GM19463 (cell line): ENCODE results near the gene NEK10.
A peak's percentile ranks its signal among the peaks of the same experiment; 100 is the strongest.
"Not testable (repeated sequence)": the region's sequence is repeated elsewhere in the genome, so short reads cannot be mapped to it uniquely, and the experiment has no call there.

Experiments used
- ATAC-seq: cut with Tn5 transposase; IDR thresholded peaks from one replicate; pipeline ENCODE4 v1.9.1; 2021; ENCODE audit warnings: mild to moderate bottlenecking, moderate library complexity; ENCODE audit not compliant: unreplicated experiment

The NEK10 gene

DNA sequence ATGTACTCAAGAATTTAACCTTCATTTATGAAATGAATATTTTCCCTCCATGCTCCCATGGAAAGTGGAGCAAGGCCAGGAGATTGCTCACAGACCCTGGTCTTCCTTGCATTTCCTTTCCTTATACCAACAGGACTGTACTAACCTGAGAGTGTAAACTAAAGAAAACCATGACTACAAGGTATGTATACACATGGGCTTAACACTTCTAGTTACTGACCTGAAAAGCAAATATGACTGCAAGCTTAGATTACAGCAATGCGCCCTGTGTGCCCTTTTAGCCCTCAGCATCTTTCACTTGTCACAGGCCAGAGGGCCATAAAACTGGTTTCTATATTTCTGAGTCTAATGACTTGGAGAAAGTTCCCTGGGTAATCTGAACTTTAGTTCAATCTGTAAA is 52.1 kb downstream of the NEK10 start:
- no peak for ATAC-seq

DNA sequence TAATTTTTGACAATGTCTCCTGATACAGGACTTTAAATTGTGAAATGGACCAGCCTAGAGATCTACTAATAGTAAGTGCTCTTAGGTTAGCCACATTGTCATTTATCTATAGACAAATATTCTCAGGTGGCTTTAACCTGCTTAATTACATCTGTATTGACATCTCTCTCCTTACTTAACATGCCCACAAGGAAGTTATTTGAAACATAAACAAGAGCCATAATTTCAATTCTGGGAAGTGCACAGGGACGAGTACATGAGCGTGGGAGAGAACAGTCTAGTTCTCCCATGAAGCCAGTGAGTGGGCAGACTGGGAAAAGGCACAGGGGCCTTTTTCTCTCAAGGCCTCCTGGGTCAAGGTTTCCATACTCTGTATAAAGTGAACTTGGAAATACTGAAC is 54.2 kb downstream of the NEK10 start:
- no peak for ATAC-seq

DNA sequence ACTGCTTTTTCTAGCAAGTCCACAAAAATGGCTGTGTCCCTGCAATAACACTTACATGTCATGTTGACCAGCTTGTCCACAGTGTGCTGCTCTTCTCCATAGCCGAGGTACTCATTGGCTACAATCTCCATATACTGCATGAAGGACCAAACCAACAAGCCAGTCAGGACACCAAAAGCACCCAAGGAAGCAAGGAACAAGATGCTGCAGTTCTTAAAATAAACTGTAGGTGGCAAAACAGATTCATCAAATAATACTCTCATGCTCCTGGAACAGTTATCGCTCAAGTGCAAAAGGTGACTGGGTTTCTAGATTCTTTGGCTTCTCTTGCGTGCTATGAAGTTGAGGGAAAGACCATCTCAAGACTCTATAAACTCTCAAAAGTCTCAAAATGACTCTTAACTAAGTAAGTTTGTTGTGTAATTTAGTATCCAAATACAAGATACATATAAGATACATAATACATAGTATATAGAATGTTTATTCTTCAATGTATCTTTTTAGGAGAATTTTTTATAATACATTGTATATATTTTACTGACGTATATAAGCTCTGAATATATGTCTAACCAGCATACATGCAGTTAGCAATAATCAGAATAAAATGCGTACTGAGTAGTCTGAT is 57.0 kb downstream of the NEK10 start:
- ATAC-seq: peak; percentile 90

DNA sequence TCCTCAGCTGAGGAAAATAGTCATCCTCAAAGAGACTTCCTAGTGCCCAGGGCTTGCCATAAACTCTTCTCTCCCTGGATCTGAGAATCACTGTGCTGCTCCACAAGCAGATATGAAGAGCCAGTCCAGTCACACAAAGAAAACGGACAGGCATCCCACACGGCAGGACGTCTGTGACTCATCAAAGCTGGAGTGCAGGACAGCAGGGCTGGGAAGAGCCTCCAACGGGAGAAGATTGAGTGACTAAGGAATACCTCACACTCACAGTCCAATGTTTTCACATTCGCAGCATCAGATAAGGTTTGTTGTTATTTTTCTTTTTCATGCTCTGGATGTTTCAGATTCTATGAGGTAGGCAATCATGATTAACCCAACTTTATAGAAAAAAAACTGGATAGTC is 57.8 kb downstream of the NEK10 start:
- no peak for ATAC-seq

DNA sequence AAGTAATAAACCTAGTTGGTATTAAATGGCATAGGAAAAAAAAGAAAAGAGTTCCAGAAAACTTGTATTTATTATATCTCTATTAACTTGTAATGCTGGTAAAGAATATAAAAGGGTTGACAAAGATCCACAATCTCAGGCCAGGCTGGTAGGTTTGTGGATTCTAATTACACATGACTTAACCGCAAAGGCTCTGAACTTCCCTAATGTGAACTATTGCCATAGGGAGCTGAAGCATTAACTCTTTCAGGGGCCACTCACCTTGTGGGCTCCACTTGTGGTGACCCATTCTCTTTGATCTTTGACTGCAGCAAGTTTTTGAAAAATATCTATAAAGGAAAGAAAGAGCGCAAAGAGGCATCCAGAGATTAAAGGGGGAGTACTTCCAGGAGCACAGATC is 58.5 kb downstream of the NEK10 start:
- no peak for ATAC-seq

DNA sequence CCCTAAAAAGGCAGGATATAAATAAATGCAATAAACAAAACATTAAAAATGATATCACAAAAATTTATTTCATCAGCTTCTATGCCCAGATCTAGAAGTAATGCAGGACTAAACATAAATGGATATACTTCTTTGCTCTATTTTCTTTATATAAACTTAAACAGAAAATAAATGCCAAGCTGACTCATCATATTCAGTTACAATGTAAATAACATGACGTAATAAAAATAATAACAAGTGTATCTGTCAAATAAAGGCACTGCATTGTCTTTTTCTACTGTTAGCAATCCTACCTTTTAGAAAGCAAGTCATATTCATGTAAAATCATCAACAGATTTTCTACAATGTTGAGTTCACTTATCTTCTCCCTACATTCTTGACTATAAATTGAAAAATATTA is 61.6 kb downstream of the NEK10 start:
- ATAC-seq: no peak

DNA sequence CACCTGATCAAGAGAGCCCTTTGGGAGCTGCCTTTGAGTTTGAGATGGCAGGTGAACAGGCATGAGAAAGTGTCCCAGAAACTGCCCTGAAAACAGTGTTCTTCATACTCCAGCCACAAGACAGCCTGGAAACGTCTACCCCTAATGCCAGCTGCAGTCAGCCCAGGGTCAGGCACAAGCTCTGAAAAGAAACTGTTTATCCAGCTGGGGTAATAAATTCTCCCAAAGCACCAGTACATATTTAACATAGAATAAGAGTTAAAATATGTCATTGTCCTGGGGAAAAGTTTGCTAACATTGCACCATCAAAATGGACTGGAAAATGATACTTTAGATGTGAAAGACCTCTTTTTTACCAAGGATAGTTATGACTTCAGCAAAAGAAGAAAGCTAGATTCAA is 66.3 kb downstream of the NEK10 start:
- no peak for ATAC-seq

DNA sequence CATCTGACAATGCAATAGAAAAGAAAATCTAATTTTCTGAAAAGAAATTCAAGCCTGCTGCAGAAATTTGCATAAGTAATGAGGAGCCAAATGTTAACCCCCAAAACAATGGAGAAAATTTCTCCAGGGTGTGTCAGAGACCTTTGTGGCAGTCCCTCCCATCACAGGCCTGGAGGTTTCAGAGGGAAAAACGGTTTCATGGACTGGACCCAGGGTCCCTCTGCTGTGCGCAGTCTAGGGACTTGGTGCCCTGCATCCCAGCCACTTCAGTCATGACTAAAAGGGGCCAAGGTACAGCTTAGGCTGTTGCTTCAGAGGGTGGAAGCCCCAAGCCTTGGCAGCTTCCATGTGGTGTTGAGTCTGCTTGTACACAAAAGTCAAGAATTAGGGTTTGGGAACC is 70.2 kb downstream of the NEK10 start:
- ATAC-seq: not testable (repeated sequence)

DNA sequence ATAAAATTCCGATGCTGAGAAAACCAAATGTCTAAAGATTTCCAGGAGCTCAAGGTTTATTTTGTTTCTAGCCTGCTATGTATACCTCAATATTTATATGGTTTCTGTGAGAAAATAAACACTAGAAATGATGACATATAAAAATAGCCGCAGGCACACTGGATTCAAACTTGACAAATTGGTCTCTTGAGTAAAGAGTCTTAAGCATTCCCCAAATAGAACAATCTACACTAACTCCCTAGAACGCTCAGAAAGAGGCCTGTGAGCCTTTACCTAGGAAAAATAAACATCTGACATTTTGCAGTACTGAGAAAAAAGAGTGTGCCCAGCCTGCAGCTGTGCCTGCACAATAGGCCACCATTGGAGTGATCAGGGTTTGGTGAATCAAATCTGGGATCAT is 75.2 kb downstream of the NEK10 start:
- no peak for ATAC-seq

DNA sequence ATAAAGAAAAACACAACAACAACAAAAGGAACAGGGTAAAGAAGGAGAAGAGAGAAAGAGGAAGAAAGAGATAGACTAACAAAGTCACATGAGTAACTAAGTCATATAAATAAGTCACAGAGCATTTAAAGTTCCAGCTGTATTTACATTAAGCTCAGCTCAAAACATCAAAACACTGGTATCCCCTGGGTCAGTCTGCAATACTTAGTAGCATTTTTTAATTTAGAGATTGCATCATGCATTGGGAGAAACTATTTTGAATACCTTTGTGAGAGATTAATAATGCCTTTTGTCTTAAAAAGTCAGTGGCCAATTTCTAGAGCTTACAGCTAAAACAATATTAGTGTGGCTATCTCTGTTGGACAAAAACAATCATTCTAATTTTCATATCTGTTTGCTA is 78.4 kb downstream of the NEK10 start:
- no peak for ATAC-seq

DNA sequence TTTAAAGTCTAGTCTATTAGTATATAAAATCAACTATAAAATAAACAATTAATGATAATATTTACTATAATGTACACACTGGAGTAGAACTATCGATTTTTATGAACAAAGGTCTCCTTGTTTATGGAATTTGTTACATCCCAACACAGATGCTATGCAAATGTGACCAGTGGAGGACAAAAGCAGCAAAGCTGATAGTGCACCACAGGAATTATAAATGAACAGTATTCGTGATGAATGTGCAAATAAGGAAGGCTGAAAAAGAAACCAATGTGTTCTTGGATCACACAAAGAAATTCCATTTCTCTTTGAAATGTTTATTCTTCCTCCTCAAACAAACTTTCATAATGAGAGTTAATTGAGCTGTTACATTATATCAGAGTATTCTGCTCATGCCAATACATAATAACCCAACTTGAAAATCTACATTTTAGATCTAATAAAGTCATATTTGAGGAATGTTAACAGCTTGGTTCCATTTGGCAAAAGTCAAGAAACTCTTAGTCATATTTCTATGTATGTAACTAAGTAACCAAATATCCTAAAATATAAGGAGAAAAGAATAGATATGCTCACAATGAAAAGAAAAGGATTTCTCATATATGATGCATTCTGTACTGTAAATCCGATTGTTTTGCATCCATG is 79.3 kb downstream of the NEK10 start:
- no peak for ATAC-seq

DNA sequence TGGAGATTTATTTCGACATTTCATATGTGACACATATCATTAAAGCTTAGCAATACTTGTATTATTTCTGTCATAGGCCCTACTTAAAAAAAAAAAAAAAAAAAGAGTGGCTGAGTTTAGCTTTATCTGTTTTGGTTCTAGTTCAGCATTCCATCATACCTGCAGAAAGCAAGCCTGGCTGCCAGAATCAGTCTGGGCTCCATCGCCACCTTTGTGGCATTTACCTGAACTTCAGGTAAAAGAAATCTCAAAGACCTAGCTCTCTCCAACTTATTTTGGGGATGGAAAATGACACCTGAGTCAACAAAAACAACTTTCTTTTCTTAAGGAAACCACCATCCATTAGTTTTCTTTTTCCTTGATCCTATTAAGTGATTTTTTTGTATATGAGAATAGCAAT is 82.1 kb downstream of the NEK10 start:
- ATAC-seq: no peak

DNA sequence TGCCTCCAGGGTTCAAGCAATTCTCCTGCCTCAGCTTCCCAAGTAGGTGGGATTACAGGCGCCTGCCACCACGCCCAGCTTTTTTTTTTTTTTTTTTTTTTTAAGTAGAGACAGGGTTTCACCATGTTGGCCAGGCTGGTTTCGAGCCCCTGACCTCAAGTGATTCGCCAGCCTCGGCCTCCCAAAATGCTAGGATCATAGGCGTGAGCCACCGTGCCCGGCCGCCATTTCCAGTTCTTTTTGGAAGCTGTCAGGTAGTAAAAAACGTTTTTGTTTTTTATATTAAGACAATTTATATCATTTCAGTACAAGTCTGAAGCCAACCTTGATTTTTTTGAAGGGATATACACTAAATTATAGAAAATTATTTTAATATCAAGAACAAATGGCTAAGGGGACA is 82.7 kb downstream of the NEK10 start:
- not testable (repeated sequence) for ATAC-seq

DNA sequence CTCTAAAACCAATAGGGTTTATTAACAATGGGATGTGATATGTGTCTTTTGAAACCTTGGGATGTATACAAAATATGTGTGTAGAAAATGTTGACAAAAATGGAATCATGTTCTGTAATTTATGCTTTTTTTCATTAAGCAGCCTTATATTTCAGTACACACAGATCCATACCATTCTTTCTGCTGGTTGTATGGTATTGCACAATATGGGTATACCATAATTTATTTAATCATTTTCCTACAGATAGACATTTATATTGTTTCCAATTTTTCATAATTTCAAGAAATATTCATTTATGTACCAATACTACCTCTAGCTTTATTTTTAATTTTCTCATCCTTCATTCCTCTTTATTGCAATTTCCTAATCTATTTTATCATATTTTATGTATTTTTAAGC is 83.5 kb downstream of the NEK10 start:
- no peak for ATAC-seq

DNA sequence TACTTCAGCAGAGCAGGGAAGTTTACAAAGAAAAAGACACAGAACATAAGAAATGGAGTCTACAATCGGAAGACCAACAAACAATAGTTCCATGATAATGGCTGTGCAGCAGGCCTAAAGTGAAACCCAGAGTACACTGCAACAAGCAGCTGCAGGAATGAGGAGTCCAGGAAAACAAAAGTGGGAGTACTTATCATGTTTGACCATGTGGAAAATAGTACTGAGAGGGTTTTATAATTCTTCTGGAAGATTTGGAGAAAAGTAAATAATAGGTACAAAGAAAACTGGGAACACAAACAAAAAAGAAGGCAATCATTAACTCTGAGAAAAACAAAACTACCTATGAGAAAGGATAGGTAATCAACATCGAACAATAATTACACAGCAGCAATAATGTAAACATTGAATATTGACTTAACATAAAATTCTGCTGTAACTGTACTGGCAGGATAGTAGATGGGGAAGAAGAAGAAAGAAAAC is 87.5 kb downstream of the NEK10 start:
- ATAC-seq: no peak

DNA sequence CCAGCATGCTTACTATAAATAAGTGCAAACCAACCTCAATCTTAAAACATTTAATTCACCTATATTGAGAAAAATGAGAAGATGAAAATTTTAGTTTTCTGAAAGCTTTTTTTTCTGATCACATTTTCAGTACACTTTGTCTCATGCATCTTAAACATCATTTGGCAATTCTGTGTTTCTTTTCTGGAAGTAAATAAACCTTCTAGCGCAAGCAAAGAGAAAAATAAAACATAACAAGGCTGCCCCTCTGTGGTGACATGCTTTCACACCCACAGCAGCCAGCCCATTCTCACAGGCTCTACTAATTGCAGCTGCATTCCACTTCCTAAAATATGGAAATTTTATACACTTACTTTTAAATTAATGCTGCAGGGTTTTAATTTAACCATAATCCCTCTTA is 90.1 kb downstream of the NEK10 start:
- ATAC-seq: no peak

DNA sequence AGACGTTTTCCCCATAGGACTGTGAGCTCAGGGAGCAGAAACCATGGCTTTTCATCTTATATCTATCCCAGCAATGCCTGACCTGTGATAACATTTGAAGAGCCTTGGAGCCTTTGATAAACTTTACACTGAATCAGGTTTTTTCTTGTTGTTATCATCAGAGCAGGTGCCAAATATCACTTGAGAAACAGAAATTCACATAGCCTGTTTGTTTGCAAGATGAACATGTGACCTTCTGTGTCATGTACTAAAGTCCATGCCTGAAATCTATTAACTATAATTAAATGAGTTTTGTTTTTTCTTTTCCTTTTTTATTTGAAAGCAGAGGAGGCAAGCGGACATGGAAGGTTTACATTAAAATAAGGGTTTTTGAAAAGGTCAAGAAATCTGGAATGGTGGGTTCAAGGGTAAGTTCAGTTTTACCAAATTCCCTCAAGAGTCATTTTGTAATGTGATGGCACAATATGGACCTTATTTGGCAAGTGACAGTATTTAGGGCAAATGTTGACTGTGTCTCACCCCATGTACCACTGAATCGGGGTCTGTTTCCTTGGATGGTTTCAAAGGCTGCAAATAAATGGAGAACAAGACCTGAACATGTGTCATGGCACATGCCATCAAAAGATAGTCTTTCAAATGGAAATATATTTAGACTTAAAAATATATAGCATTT is 90.7 kb downstream of the NEK10 start:
- ATAC-seq: no peak

DNA sequence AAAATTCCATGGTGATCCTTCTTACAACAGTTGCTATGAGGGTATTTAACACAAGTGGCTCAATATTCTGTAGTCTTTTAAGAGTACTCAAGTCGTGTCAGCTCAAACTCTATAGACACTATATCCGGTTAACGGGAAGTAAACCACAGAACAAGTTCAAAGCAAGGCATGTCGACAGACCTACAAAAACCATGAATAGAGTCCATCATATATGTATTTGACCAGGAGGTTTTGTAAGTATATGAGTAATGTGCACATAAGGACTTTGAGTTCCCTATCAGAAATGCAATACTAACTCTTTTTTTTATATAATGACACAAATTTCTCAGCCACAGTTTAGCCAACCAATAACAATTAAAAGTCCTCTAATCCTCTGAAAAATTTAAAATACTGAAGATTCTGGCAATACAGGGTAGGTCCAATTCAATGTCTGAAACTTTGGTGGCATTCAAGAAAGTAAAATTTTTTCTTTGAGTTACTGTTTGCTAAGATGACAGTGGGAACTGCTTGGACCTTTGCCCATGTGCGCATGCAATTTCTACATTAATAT is 93.7 kb downstream of the NEK10 start:
- ATAC-seq: no peak

DNA sequence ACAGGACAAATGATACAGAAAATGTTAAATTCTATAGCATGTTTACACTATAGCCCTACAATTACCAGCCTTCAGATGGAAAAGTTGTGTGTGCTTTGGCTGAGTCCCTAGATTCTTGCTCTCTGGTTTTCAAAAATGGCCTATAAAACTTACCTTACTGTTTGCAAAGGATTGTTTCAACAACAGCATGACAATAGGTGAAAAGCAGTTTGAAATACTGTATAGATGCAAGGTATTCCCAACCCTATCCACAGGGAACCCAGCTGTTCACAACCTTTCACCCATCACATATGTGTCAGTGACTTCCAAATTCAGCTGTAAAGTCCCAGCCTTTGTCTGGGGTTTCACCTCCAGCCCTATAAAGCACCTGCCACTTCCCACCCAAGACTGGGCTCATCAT is 97.3 kb downstream of the NEK10 start:
- ATAC-seq: no peak

DNA sequence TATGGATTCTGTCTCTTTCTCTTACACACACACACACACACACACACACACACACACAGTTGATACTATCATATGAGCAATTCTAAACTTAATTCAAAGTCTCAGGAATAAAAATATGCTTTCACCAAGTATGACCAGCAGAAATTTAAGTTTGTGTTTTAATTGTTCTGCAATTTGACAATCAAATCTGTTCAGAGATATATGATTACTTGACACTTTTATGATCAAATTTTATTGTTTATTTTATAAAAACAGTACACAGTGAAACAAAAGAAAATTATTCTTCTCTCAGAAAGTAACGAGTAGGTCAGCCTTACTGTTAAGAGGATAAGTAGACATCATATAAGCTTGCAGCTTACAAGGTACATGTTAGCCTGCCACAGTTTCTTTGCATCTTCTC is 114.3 kb downstream of the NEK10 start:
- no peak for ATAC-seq

DNA sequence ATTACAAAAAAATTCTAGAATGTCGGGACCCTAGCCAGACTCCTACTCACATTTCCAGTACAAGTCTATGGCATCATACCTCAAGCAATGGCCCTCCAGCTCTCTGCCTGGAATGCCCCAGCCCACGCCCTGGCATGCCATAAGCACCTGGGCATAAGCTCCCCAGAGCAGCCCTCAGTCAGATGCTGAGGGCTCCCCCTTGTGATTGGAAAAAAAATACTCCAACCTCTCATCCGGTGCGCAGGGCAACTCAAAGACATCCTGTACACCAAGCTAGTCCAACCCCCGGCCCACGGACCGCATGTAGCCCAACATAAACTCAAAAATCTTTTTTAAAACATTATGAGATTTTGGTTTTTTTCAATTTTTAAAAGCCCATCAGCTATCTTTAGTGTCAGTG is 115.4 kb downstream of the NEK10 start:
- peak; percentile 96 for ATAC-seq

DNA sequence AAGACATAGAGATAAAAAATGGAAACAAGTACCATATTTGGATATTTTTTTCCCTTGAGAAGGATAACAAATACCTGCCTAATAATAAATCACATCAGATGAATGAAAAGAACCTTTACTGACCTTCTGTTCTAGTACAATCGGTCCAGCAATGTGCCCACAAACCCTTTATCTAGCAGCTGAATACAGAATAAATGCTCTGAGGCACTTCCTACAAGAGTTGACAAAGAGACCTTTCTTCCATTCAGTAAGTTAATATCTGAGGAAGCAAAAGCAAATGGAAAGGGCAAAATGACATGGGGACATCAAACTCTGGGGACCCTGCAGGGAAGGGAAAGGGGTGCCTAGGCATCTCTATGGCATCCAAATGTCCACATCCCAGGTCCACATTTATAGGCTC is 115.8 kb downstream of the NEK10 start:
- ATAC-seq: no peak
